Activated T-cell treated with anti-CD3 and anti-CD28 coated beads for 4 hours (primary cell): ENCODE measurements around the gene CDH1.
A peak's percentile ranks its signal among the peaks of the same experiment; 100 is the strongest.
"Not testable (repeated sequence)": the region's sequence is repeated elsewhere in the genome, so short reads cannot be mapped to it uniquely, and the experiment has no call there.

ENCODE experiments used
- DNase-seq: peaks from one replicate; pipeline ENCODE4 v3.0.0-alpha.2; 2020

The CDH1 gene

GRCh38 chr16:68793401-68793857 is 56.3 kb downstream of the CDH1 start:
- no peak for DNase-seq

GRCh38 chr16:68798398-68798797 is 61.3 kb downstream of the CDH1 start:
- no peak for DNase-seq

- DNase-seq = peak; percentile 11
Observed at GRCh38 chr16:68800257-68800875, 63.3 kb downstream of the CDH1 start.

GRCh38 chr16:68802190-68802589 is 65.1 kb downstream of the CDH1 start:
- DNase-seq = no peak

GRCh38 chr16:68806422-68806821 is 69.3 kb downstream of the CDH1 start:
- DNase-seq = no peak

GRCh38 chr16:68806981-68807380 is 69.9 kb downstream of the CDH1 start:
- DNase-seq = no peak

DNA sequence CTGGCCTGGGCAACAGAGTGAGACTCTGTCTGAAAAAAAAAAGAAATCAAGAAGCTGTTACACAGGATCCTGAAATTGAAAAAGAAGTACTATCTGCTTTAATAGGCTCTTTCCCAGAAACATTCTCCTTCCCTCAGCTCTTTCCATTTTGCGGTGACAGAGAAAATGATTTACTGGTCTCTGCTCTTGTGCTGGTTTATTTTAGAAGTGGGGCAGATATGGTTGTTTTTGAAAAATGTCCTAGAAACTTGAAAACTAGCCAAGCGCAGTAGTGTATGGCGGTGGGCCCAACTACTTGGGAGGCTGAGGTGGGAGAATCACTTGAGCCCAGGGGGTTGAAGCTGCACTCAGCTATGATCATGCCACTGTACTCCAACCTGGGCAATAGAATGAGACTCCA is 77.4 kb downstream of the CDH1 start:
- DNase-seq = no peak

DNA sequence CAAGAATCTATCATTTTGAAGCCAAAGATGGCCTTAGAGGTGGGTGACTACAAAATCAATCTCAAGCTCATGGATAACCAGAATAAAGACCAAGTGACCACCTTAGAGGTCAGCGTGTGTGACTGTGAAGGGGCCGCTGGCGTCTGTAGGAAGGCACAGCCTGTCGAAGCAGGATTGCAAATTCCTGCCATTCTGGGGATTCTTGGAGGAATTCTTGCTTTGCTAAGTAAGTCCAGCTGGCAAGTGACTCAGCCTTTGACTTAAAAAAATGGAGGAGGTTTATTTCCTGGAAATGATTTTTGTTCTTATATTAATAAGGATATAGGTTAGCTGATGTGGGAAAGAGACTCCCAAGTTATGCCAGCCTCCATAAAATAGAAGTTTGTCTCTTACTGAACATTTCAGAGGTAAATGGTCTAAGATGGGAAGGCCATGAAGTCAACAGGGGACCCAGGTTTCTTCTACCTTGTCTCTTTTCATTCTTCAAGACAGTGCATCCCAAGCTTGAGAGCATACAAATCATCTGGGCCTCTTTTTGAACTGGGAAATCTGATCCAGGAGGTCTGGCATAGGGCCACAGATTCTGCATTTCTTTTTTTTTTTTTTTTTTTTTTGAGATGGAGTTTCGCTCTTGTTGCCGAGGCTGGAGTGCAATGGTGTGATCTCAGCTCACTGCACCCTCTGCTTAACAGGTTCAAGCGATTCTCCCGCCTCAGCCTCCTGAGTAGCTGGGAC is 86.5 kb downstream of the CDH1 start:
- DNase-seq = no peak

GRCh38 chr16:68825427-68825826 is 88.3 kb downstream of the CDH1 start:
- no peak for DNase-seq

GRCh38 chr16:68826652-68827051 is 89.6 kb downstream of the CDH1 start:
- DNase-seq = no peak

- no peak for DNase-seq
Observed at GRCh38 chr16:68833251-68833650, 96.2 kb downstream of the CDH1 start.

DNA sequence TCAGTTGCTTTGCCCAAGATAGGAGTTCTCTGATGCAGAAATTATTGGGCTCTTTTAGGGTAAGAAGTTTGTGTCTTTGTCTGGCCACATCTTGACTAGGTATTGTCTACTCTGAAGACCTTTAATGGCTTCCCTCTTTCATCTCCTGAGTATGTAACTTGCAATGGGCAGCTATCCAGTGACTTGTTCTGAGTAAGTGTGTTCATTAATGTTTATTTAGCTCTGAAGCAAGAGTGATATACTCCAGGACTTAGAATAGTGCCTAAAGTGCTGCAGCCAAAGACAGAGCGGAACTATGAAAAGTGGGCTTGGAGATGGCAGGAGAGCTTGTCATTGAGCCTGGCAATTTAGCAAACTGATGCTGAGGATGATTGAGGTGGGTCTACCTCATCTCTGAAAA is 97.5 kb downstream of the CDH1 start:
- DNase-seq = no peak

- no peak for DNase-seq
Observed at GRCh38 chr16:68835970-68836369, 98.9 kb downstream of the CDH1 start.

- DNase-seq = no peak
Observed at GRCh38 chr16:68839831-68840230, 102.7 kb downstream of the CDH1 start.

DNA sequence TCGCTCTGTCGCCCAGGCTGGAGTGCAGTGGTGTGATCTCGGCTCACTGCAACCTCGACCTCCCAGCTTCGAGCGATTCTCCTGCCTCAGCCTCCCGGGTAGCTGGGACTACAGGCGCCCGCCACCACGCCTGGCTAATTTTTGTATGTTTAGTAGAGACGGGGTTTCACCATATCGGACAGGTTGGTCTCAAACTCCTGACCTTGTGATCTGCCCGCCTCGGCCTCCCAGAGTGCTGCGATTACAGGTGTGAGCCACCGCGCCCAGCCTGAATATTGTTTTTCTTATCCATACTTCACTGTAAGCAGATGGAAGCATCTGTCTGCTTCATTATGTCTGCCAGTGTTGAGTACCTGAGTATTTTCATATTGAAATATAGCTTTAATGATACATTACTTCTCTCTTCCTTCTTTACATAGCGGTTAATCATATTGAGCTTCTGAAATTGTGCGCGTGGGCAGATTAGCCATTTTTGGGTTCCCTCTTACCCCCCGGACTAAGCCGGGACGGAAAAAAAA is 105.9 kb downstream of the CDH1 start:
- not testable (repeated sequence) for DNase-seq

GRCh38 chr16:68843482-68844210 is 106.6 kb downstream of the CDH1 start, which contains the start of gene TANGO6:
TSS of gene TANGO6 (plus strand) at chr16:68843531. CDS start at chr16:68843618, 87 bp downstream.
- peak; percentile 94 for DNase-seq

DNA sequence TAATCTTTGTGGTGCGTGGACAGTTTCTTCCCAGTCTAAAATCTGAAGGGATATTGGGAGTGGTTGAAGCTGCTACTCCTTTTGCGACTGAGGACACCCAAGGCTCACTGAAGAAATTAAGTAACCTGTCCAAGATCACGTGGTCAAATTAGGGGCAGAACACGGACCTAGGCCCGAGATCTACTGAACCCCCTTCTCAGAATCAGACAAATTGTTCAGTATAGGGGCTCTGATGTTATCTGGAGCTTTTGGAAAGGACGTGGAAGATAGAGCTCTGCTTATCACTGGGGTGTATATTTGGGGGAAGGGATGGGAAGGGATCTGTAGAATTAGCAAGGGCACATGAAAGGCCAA is 107.1 kb downstream of the CDH1 start:
- peak; percentile 2 for DNase-seq

- no peak for DNase-seq
Observed at GRCh38 chr16:68848786-68849185, 111.7 kb downstream of the CDH1 start.

- DNase-seq = no peak
Observed at GRCh38 chr16:68850481-68850880, 113.4 kb downstream of the CDH1 start.

GRCh38 chr16:68851601-68852000 is 114.5 kb downstream of the CDH1 start:
- no peak for DNase-seq

GRCh38 chr16:68857479-68857878 is 120.4 kb downstream of the CDH1 start:
- no peak for DNase-seq

GRCh38 chr16:68859828-68860227 is 122.7 kb downstream of the CDH1 start:
- DNase-seq = no peak

- DNase-seq = no peak
Observed at GRCh38 chr16:68860978-68861892, 124.1 kb downstream of the CDH1 start.
